Smooth muscle cell (in vitro differentiated cells): ENCODE measurements around the gene PRKCE. TPM values are rescaled to one million over a fixed set of nuclear protein-coding genes. Genes with fewer than 3 reads are reported as not detected.

Experiments used
- DNase-seq: peaks from one replicate; lab custom pipeline; 2025; ENCODE audit not compliant: unreplicated experiment; lab: John Stamatoyannopoulos, UW
- H2AFZ ChIP-seq: fragments of 200-600 bp; sonication (generic); 2 replicates; pipeline ENCODE4 v1.6.0; 2016; ENCODE audit warnings: antibody characterized with exemption, low read depth, mild to moderate bottlenecking
- H3F3A ChIP-seq: fragments of 200-600 bp; sonication (generic); 2 replicates; pipeline ENCODE4 v1.6.0; 2017; ENCODE audit warnings: antibody characterized with exemption, low read depth
- H3K27ac ChIP-seq: fragments of 200-600 bp; sonication (generic); 2 replicates; pipeline ENCODE4 v1.5.1; 2016; ENCODE audit warnings: low read depth, mild to moderate bottlenecking
- H3K27me3 ChIP-seq: fragments of 200-600 bp; sonication (generic); 2 replicates; pipeline ENCODE4 v1.6.1; 2016; ENCODE audit warnings: low read depth, mild to moderate bottlenecking
- H3K36me3 ChIP-seq: fragments of 200-600 bp; sonication (generic); 2 replicates; pipeline ENCODE4 v1.5.1; 2016; ENCODE audit warnings: low read depth
- H3K4me1 ChIP-seq: fragments of 200-600 bp; sonication (generic); 2 replicates; pipeline ENCODE4 v1.5.1; 2016; ENCODE audit warnings: low read depth
- H3K4me2 ChIP-seq: fragments of 200-600 bp; sonication (generic); 2 replicates; pipeline ENCODE4 v1.6.0; 2016; ENCODE audit warnings: mild to moderate bottlenecking
- H3K4me3 ChIP-seq: fragments of 200-600 bp; sonication (generic); 2 replicates; pipeline ENCODE4 v1.5.1; 2016; ENCODE audit warnings: mild to moderate bottlenecking
- H3K79me2 ChIP-seq: fragments of 200-600 bp; sonication (generic); 2 replicates; pipeline ENCODE4 v1.6.0; 2016; ENCODE audit warnings: low read depth, mild to moderate bottlenecking
- H3K9ac ChIP-seq: fragments of 200-600 bp; sonication (generic); 2 replicates; pipeline ENCODE4 v1.6.0; 2016; ENCODE audit warnings: low read depth
- H3K9me3 ChIP-seq: fragments of 200-600 bp; sonication (generic); replicated peaks from 2 replicates; pipeline ENCODE4 v1.5.1; 2016; ENCODE audit warnings: low read depth
- H4K20me1 ChIP-seq: fragments of 200-600 bp; sonication (generic); 2 replicates; pipeline ENCODE4 v1.6.0; 2016; ENCODE audit warnings: low read depth
- WGBS: methylation state at CpG from one replicate; pipeline ENCODE4 v1.1.7; 2016; ENCODE audit warnings: low lambda C conversion rate; 5-methylcytosine and 5-hydroxymethylcytosine counted together
- polyA plus RNA-seq: library from polyadenylated mRNA; unstranded; fragments of >200 nt; fragmentation: Nextera tagmentation; extraction: Ambion mirVana; gene quantifications from 2 replicates; pipeline ENCODE4 v1.2.1, GENCODE V29; 2016
- total RNA-seq: library from RNA; depleted of rRNA; stranded (reverse); fragments of >200 nt; gene quantifications from 2 replicates; pipeline ENCODE4 v1.2.3, GENCODE V29; 2014
- TF ChIP-seq, protein P1 (sequence below): fragments of 200-600 bp; sonication (generic); IDR thresholded peaks from 2 replicates; pipeline ENCODE4 v1.5.1; 2017; ENCODE audit warnings: borderline replicate concordance, mild to moderate bottlenecking, antibody characterized with exemption; ENCODE audit not compliant: insufficient read depth, poor library complexity, severe bottlenecking

Gene PRKCE
- total and polyA plus RNA-seq, 2 experiments from 2014 or later, result 20.6 to 29.1 TPM

DNA sequence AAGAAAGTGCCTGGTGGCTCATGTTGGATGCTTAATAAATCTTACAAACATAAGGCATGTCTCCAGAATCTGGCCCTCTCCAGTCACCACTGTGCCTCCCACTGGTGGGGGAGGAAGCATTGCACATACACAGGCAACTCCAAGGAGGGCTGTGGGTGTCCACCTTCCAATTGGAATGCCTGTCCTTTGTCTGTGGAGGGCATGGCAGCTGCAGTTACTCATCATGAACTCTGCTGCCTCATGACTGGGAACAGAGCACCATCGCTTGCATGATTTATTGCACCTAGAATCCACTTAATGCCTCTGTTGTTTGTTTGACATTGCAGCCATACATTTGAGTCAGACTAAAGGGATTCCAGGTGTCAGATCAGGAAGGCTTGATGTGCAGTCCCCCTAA lies 278.9 kb downstream of the PRKCE start:
- H3K79me2 ChIP-seq, result peaks cover 36% of the 10 kb centered on the region
- DNase-seq, result no peak
- H3K27ac ChIP-seq, result peak overlapping the region; percentile 29
- TF ChIP-seq, protein P1, sequence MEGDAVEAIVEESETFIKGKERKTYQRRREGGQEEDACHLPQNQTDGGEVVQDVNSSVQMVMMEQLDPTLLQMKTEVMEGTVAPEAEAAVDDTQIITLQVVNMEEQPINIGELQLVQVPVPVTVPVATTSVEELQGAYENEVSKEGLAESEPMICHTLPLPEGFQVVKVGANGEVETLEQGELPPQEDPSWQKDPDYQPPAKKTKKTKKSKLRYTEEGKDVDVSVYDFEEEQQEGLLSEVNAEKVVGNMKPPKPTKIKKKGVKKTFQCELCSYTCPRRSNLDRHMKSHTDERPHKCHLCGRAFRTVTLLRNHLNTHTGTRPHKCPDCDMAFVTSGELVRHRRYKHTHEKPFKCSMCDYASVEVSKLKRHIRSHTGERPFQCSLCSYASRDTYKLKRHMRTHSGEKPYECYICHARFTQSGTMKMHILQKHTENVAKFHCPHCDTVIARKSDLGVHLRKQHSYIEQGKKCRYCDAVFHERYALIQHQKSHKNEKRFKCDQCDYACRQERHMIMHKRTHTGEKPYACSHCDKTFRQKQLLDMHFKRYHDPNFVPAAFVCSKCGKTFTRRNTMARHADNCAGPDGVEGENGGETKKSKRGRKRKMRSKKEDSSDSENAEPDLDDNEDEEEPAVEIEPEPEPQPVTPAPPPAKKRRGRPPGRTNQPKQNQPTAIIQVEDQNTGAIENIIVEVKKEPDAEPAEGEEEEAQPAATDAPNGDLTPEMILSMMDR, result no peak
- no peaks in the 10 kb centered on the region for H3K4me1 ChIP-seq
- no peaks in the 10 kb centered on the region for H3K27me3 ChIP-seq
- no peaks in the 10 kb centered on the region for H3K36me3 ChIP-seq
- peaks cover 6% of the 10 kb centered on the region for H3F3A ChIP-seq
- H4K20me1 ChIP-seq, result peaks cover 93% of the 10 kb centered on the region
- WGBS, result 46% methylated on average over 1 of the region's 1 CpG
- H3K4me2 ChIP-seq, result no peak overlapping the region
- H3K9me3 ChIP-seq, result no peaks in the 10 kb centered on the region
- no peak overlapping the region for H2AFZ ChIP-seq
- H3K9ac ChIP-seq, result no peak overlapping the region
- H3K4me3 ChIP-seq, result no peak overlapping the region

DNA sequence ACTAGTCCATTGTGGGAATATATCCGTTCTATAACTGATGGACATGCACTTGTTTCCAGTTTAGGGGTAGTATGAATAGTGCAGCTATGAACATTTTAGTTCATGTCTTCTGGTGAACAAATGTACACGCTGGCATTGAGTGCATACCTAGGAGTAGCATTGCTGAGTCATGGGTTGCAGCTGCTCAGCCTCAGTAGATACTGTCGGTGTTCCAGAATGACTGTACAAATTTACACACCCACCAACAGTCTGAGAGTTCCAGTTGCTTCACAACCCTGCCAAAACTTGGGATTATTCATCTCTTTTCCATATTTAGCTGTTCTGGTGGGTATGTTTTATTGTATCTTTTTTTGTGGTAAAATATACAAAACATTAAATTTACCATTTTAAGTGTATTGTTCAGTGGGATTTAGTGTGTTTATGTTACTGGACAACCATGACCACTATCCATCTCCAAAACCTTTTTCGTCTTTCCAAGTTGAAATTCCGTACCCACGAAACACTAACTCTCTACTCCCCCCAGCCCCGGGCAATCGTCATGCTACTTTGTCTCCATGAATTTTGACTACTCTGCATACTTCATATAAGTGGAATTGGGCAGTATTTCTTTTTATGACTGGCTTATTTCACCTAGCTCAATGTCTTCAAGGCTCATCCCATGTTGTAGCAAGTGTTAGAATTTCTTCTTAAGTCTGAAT lies 281.0 kb downstream of the PRKCE start:
- Histone ChIP-seq H3K9me3 (no peaks in the 10 kb centered on the region), H3K9ac (no peak overlapping the region), H3K4me3 (no peak overlapping the region), H3K4me2 (no peak overlapping the region), H3K27me3 (no peaks in the 10 kb centered on the region), H3F3A (peaks cover 8% of the 10 kb centered on the region), H2AFZ (no peak overlapping the region), H3K79me2 (peaks cover 27% of the 10 kb centered on the region), H3K36me3 (no peaks in the 10 kb centered on the region), H3K4me1 (no peaks in the 10 kb centered on the region), H4K20me1 (peaks cover 87% of the 10 kb centered on the region), H3K27ac (no peak overlapping the region)
- TF ChIP-seq, protein P1, result no peak
- no peak for DNase-seq
- WGBS, result 82% methylated on average over 8 of the region's 8 CpGs

DNA sequence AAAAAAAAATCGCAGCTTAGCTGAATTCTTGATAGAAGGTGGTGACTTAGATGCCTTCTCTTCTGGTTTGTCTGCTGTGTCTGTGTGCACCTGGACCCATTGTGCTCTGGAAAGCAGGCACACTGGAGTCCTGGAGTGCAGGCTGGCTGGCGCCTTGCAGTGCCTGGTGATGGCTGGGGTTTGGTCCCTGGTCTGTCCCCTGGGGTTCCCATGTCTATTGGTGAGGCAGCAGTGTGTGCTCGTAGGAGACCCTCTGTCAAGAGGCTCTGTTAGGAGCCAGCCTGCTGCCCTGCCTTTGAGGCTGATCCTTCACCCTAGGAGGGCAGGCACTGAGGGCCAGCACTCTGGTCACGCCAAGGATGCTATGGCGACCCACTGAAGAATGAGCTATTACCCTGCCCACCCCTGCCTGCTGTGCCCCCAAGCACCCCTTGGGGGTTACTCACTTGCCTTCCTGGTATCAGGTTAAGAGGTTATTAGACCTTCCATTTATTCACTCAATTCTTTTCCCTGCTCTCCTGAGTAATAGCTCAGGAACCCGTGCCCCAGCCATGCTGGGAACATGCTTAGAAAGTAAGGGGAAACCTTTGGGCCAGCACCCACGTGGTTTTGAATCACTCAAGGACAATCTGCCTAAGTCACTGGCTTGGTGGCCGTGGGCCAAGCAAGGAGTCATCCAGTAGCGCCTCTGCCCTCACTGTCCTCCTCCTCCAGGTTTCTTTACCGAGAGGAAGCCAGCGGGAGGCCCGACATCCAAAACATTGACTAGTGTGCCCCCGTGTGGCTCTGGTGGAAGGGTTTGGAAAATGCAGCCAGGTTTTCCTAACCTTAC lies 284.5 kb downstream of the PRKCE start:
- Histone ChIP-seq H3K4me3 (no peak overlapping the region), H3K27me3 (no peaks in the 10 kb centered on the region), H3K4me2 (peak overlapping the region; percentile 8), H3F3A (peaks cover 12% of the 10 kb centered on the region), H2AFZ (no peak overlapping the region), H3K4me1 (peaks cover 13% of the 10 kb centered on the region), H4K20me1 (peaks cover 76% of the 10 kb centered on the region), H3K9me3 (no peaks in the 10 kb centered on the region), H3K9ac (no peak overlapping the region), H3K79me2 (peaks cover 15% of the 10 kb centered on the region), H3K36me3 (no peaks in the 10 kb centered on the region), H3K27ac (peak overlapping the region; percentile 19)
- WGBS, result 36% methylated on average over 13 of the region's 13 CpGs
- TF ChIP-seq, protein P1, result peak; percentile 76
- peak; percentile 50 for DNase-seq
